ENCODE results near the gene LGALS13.

Gene LGALS13

DNA sequence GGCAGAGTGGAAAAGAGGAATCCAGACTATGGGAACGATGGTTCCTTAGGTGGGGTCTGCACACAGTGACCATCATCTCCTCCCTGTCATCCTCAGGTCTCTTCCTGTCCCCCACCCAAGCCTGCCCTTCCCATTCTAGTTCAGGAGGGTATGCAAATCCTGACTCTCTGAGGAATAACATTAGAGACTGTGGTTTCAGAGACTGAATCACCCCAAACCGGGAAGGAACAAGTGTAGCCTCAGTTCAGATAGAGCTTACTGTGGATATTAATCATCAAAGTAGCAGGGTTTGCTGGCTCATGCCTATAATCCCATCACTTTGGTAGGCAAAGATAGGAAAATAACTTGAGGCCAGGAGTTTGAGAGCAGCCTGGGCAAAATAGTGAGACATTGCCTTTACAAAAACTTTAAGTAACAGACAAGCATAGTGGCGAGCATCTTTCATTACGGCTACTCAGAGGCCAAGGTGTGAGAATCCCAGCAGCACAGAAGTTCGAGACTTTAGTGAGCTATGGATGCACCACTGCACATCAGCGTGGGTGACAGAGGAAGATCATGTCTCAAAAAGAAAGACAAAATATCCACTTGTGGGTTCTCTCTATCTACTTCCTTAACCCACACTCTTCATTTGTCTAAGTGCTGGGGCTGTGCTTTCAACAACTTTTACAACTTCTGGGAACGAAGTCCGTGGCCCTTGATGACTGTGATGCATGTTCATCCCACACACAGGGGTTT, 19.3 kb upstream of the LGALS13 start:
- no peak for DNase-seq
- H3K4me1 ChIP-seq: no peaks in the 10 kb centered on the region
- intact Hi-C loops (cut with DNase I; ENCODE audit: low total_unique reads): no loop called here
- no peaks in the 10 kb centered on the region for H3K36me3 ChIP-seq
- H3K4me3 ChIP-seq: no peak overlapping the region
- H3K27me3 ChIP-seq: no peaks in the 10 kb centered on the region
- peaks cover 0 to 5% (median 4%) of the 10 kb centered on the region in 3 donors for H3K9me3 ChIP-seq
- TF ChIP-seq, protein P1, sequence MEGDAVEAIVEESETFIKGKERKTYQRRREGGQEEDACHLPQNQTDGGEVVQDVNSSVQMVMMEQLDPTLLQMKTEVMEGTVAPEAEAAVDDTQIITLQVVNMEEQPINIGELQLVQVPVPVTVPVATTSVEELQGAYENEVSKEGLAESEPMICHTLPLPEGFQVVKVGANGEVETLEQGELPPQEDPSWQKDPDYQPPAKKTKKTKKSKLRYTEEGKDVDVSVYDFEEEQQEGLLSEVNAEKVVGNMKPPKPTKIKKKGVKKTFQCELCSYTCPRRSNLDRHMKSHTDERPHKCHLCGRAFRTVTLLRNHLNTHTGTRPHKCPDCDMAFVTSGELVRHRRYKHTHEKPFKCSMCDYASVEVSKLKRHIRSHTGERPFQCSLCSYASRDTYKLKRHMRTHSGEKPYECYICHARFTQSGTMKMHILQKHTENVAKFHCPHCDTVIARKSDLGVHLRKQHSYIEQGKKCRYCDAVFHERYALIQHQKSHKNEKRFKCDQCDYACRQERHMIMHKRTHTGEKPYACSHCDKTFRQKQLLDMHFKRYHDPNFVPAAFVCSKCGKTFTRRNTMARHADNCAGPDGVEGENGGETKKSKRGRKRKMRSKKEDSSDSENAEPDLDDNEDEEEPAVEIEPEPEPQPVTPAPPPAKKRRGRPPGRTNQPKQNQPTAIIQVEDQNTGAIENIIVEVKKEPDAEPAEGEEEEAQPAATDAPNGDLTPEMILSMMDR (IDR thresholded peaks at IDR 0.05): no peak
- H3K27ac ChIP-seq: no peak overlapping the region

DNA sequence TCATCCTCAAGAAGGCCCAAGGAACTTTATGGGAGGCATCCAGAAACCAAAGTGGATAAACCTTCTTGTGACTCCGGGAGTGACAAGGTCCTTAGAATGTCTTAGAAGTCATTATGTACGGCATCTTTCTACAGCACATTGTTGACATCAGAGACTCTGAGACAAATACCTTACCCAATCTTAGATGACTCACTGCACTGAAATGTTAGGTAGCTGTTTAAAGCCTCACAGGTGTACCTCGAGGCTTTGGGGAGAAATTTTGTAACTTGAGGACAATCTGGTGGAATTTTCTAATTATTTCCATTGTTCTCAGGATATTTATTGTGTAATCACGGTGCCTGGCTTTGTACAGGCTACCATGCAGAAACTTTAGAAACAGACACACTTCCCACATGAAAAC, 14.8 kb upstream of the LGALS13 start:
- H3K36me3 ChIP-seq: no peaks in the 10 kb centered on the region
- no peaks in the 10 kb centered on the region for H3K27me3 ChIP-seq
- no peaks in the 10 kb centered on the region for H3K4me1 ChIP-seq
- DNase-seq: no peak
- no peaks in the 10 kb centered on the region for H3K9me3 ChIP-seq
- TF ChIP-seq, protein P1 (IDR thresholded peaks at IDR 0.05): no peak
- H3K27ac ChIP-seq: no peak overlapping the region
- no peak overlapping the region for H3K4me3 ChIP-seq
- intact Hi-C loops (cut with DNase I; ENCODE audit: low total_unique reads): no loop called here

DNA sequence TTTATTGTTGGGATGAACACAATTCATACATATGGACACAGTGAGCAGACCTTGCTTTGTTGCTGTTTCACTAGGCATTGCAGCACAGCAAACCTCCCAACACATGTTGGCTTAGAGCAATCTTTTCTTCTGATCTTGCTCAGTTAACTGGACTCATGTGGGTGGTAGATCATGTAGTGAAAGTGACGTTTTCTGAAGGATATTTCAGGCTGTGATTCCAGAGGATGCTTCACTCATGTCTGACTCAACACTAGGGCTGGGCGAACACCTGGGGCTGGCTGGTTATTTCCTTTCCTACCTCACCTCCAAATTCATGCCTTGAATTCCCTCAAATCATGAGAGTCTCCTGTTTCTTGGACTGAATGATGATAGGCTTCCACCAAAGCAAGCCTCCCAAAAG, 14.3 kb upstream of the LGALS13 start:
- no peak for DNase-seq
- Histone ChIP-seq H3K36me3 (no peaks in the 10 kb centered on the region), H3K4me3 (no peak overlapping the region), H3K27me3 (no peaks in the 10 kb centered on the region), H3K9me3 (no peaks in the 10 kb centered on the region), H3K27ac (no peak overlapping the region), H3K4me1 (no peaks in the 10 kb centered on the region)
- intact Hi-C loops (cut with DNase I; ENCODE audit: low total_unique reads): no loop called here
- TF ChIP-seq, protein P1 (IDR thresholded peaks at IDR 0.05): no peak

DNA sequence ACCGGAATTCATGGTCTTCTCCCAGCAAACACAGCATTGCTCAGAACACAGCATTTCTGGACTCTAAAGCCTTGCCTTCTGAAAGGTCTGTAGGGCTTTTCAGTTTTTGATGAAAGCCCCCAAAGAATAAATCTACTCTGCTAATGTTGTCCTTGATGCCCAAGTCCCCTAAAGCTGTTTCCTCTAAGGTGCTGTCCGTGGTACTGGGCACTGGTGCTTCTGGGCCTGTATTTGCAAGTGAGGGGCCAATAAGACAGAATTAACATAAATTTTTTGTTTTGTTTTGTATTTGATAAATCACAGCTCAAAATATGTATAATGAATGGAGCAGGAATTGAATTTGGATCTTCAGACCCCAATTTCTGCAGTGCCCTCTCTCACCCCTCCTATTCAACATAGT, 12.1 kb upstream of the LGALS13 start:
- no peaks in the 10 kb centered on the region for H3K4me1 ChIP-seq
- no peaks in the 10 kb centered on the region for H3K27me3 ChIP-seq
- TF ChIP-seq, protein P1 (IDR thresholded peaks at IDR 0.05): no peak
- H3K36me3 ChIP-seq: no peaks in the 10 kb centered on the region
- intact Hi-C loops (cut with DNase I; ENCODE audit: low total_unique reads): no loop called here
- H3K9me3 ChIP-seq: no peaks in the 10 kb centered on the region
- H3K4me3 ChIP-seq: no peak overlapping the region
- DNase-seq: no peak
- H3K27ac ChIP-seq: no peak overlapping the region

DNA sequence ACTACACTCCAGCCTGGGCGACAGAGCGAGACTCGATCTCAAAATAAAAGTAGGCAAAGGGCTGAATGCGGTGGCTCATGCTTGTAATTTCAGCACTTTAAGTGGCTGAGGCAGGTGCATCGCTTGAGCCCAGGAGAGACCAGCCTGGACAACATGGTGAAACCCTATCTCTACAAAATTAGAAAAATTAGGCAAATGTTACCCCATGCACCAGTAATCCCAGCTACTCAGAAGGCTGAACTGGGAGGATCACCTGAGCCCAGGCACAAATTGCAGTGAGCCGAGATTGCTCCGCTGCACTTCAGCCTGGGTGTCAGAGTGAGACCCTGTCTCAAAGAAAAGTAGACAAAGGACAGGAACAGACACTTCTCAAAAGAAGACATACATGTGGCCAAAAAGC, 9.9 kb upstream of the LGALS13 start:
- TF ChIP-seq, protein P1 (IDR thresholded peaks at IDR 0.05): no peak
- Histone ChIP-seq H3K9me3 (no peaks in the 10 kb centered on the region), H3K4me3 (no peak overlapping the region), H3K4me1 (no peaks in the 10 kb centered on the region), H3K36me3 (no peaks in the 10 kb centered on the region), H3K27ac (no peak overlapping the region), H3K27me3 (no peaks in the 10 kb centered on the region)
- DNase-seq: no peak
- intact Hi-C loops (cut with DNase I; ENCODE audit: low total_unique reads): no loop called here

DNA sequence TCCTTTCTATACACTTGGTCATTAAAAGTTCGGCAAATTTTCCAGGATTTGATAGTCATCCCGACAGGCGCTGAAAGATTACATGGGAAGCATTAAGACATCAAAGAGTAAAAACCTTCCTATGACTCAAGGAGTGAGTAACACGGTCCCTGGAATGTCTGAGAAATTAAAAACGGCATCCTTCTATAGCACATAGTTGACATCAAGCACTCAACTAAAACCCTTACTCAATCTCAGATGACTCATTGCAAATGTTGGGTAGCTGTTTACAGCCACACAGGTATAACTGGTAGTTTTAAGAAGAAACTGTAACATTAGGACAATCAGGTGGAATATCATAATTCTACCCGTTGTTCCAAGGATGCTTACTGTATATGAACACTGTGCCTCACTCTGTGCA, 6.4 kb upstream of the LGALS13 start:
- H3K36me3 ChIP-seq: no peaks in the 10 kb centered on the region
- no peak for DNase-seq
- H3K27ac ChIP-seq: no peak overlapping the region
- H3K9me3 ChIP-seq: no peaks in the 10 kb centered on the region
- no peaks in the 10 kb centered on the region for H3K4me1 ChIP-seq
- H3K4me3 ChIP-seq: no peak overlapping the region
- no peaks in the 10 kb centered on the region for H3K27me3 ChIP-seq
- TF ChIP-seq, protein P1 (IDR thresholded peaks at IDR 0.05): no peak
- intact Hi-C loops (cut with DNase I; ENCODE audit: low total_unique reads): no loop called here
